ENCODE data around the gene TPSAB1.
"Not testable (repeated sequence)": the region's sequence is repeated elsewhere in the genome, so short reads cannot be mapped to it uniquely, and the experiment has no call there.

DNA sequence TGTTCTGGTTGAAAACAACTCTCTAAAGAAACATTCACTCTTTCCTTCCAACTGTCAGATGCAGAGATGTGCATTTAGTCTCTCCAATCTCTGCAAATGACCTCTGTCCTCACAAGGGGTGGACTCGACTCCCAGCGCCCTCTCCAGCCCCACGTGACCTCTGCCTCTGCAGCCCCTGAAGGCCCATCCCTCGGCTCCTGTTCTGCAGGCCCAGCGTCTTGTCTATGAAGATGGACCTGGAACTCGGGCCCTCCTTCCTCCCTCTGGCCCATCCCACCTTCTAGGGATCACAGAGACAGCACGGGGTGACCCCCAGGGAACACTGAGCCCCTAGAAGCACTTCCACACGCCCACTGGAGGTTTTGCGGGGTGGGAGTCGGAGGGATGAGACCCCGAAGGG lies 2.9 kb downstream of the TPSAB1 start:
- TF ChIP-seq, protein P1, sequence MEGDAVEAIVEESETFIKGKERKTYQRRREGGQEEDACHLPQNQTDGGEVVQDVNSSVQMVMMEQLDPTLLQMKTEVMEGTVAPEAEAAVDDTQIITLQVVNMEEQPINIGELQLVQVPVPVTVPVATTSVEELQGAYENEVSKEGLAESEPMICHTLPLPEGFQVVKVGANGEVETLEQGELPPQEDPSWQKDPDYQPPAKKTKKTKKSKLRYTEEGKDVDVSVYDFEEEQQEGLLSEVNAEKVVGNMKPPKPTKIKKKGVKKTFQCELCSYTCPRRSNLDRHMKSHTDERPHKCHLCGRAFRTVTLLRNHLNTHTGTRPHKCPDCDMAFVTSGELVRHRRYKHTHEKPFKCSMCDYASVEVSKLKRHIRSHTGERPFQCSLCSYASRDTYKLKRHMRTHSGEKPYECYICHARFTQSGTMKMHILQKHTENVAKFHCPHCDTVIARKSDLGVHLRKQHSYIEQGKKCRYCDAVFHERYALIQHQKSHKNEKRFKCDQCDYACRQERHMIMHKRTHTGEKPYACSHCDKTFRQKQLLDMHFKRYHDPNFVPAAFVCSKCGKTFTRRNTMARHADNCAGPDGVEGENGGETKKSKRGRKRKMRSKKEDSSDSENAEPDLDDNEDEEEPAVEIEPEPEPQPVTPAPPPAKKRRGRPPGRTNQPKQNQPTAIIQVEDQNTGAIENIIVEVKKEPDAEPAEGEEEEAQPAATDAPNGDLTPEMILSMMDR (IDR thresholded peaks at IDR 0.05): not testable (repeated sequence)
- TF ChIP-seq POLR2A, EP300 (IDR thresholded peaks at IDR 0.05): not testable (repeated sequence)
